Fibroblast of villous mesenchyme (primary cell): ENCODE measurements around the gene GALNTL6. TPM values are rescaled to one million over a fixed set of nuclear protein-coding genes. Genes with fewer than 3 reads are reported as not detected.

Source experiments
- DNase-seq: peaks from one replicate; pipeline ENCODE4 v3.0.0-alpha.2; 2010; ENCODE audit warnings: low read depth
- H3K4me3 ChIP-seq: 2 replicates; pipeline ENCODE4 v1.5.1; 2011; ENCODE audit warnings: low read depth, mild to moderate bottlenecking, low read length
- CTCF ChIP-seq: IDR thresholded peaks from 2 replicates; pipeline ENCODE4 v1.5.1; 2012; ENCODE audit warnings: low read depth, mild to moderate bottlenecking, low read length; ENCODE audit not compliant: insufficient read depth
- total RNA-seq: library from RNA; depleted of rRNA; stranded (reverse); fragments of >200 nt; gene quantifications from 2 replicates; pipeline ENCODE4 v1.2.3, GENCODE V29; 2012

Gene GALNTL6
- total RNA-seq, 1 donor, result not detected

GRCh38 chr4:171919314-171919713, 106.1 kb downstream of the GALNTL6 start:
- no peak for DNase-seq
- no peak overlapping the region for H3K4me3 ChIP-seq
- TF ChIP-seq CTCF, result no peak

- H3K4me3 ChIP-seq, result no peak overlapping the region
- no peak for DNase-seq
- no peak for TF ChIP-seq CTCF
Observed at GRCh38 chr4:171920901-171921300, 107.7 kb downstream of the GALNTL6 start.

- TF ChIP-seq CTCF, result no peak
- no peak overlapping the region for H3K4me3 ChIP-seq
- DNase-seq, result no peak
Observed at GRCh38 chr4:171924746-171925376, 111.7 kb downstream of the GALNTL6 start.

- DNase-seq, result no peak
- no peak overlapping the region for H3K4me3 ChIP-seq
- no peak for TF ChIP-seq CTCF
Observed at GRCh38 chr4:171928336-171928735, 115.1 kb downstream of the GALNTL6 start.

- no peak overlapping the region for H3K4me3 ChIP-seq
- TF ChIP-seq CTCF, result no peak
- no peak for DNase-seq
Observed at GRCh38 chr4:171929477-171929876, 116.3 kb downstream of the GALNTL6 start.

- no peak overlapping the region for H3K4me3 ChIP-seq
- no peak for TF ChIP-seq CTCF
- no peak for DNase-seq
Observed at GRCh38 chr4:171929907-171930306, 116.7 kb downstream of the GALNTL6 start.

- TF ChIP-seq CTCF, result no peak
- H3K4me3 ChIP-seq, result no peak overlapping the region
- no peak for DNase-seq
Observed at GRCh38 chr4:171932238-171932637, 119.0 kb downstream of the GALNTL6 start.
